Liver (tissue), 9 donors: ENCODE data around the gene BDH1. TPM values are rescaled to one million over a fixed set of nuclear protein-coding genes. Genes with fewer than 3 reads are reported as not detected.
"Not testable (repeated sequence)": the region's sequence is repeated elsewhere in the genome, so short reads cannot be mapped to it uniquely, and the experiment has no call there.

Experiments used
- DNase-seq: peaks from one replicate; pipeline ENCODE4 v3.0.0-alpha.2; 2017; ENCODE audit warnings: low spot score
- H3K27ac ChIP-seq, 2 donors: one replicate each; pipeline ENCODE4 v1.7.0; 2013; ENCODE audit warnings: inconsistent platforms in 2 of 2, low read length in 2 of 2, control low read depth in 1 of 2, low read depth in 1 of 2, mild to moderate bottlenecking in 1 of 2
- H3K27me3 ChIP-seq, 4 donors: one replicate each; pipeline versions ENCODE4 v1.6.1 to v1.7.0; 2013; ENCODE audit warnings: low read length in 3 of 4, inconsistent platforms in 1 of 4, mild to moderate bottlenecking in 1 of 4, moderate library complexity in 1 of 4; ENCODE audit not compliant: control insufficient read depth in 4 of 4, insufficient read depth in 4 of 4
- H3K36me3 ChIP-seq, 4 donors: one replicate each; pipeline versions ENCODE4 v1.6.1 to v1.7.0; 2013; ENCODE audit warnings: low read length in 3 of 4, mild to moderate bottlenecking in 3 of 4, low read depth in 1 of 4, moderate library complexity in 1 of 4; ENCODE audit not compliant: control insufficient read depth in 4 of 4, insufficient read depth in 3 of 4
- H3K4me1 ChIP-seq, 4 donors: one replicate each; pipeline versions ENCODE4 v1.6.1 to v1.7.0; 2013; ENCODE audit warnings: low read length in 3 of 4, mild to moderate bottlenecking in 3 of 4, moderate library complexity in 1 of 4; ENCODE audit not compliant: control insufficient read depth in 4 of 4, insufficient read depth in 4 of 4
- H3K4me3 ChIP-seq, 3 donors: one replicate each; pipeline versions ENCODE4 v1.6.1 to v1.7.0; 2013; ENCODE audit warnings: low read length in 3 of 3, control low read depth in 1 of 3, low read depth in 1 of 3, mild to moderate bottlenecking in 1 of 3
- H3K9ac ChIP-seq, 2 donors: one replicate each; pipeline ENCODE4 v1.7.0; 2013; ENCODE audit warnings: low read length in 2 of 2, mild to moderate bottlenecking in 2 of 2, moderate library complexity in 2 of 2, control low read depth in 1 of 2, low read depth in 1 of 2
- H3K9me3 ChIP-seq, 4 donors: one replicate each; pipeline versions ENCODE4 v1.6.1 to v1.7.0; 2013; ENCODE audit warnings: low read length in 3 of 4; ENCODE audit not compliant: control insufficient read depth in 4 of 4
- EGR1 ChIP-seq, 2 donors: IDR thresholded peaks; 2 replicates each; pipeline ENCODE4 v1.6.1; 2016 to 2018; ENCODE audit warnings: antibody characterized with exemption in 2 of 2, low read depth in 2 of 2
- FOXA1 ChIP-seq: IDR thresholded peaks from 2 replicates; pipeline ENCODE4 v1.6.1; 2016; ENCODE audit warnings: antibody characterized with exemption
- FOXA2 ChIP-seq: IDR thresholded peaks from 2 replicates; pipeline ENCODE4 v1.6.1; 2016; ENCODE audit warnings: antibody characterized with exemption
- GABPA ChIP-seq, 2 donors: IDR thresholded peaks in 1 of 2; conservative IDR thresholded peaks in 1 of 2; 2 replicates each; pipeline ENCODE4 v1.6.1; 2016; ENCODE audit warnings: antibody characterized with exemption in 2 of 2, mild to moderate bottlenecking in 1 of 2, moderate library complexity in 1 of 2
- HNF4A ChIP-seq, 2 donors: conservative IDR thresholded peaks; 2 replicates each; pipeline ENCODE4 v1.6.1; 2016; ENCODE audit warnings: antibody characterized with exemption in 2 of 2, mild to moderate bottlenecking in 2 of 2
- HNF4G ChIP-seq: IDR thresholded peaks from 2 replicates; pipeline ENCODE4 v1.6.1; 2016; ENCODE audit warnings: antibody characterized with exemption
- JUND ChIP-seq, 2 donors: IDR thresholded peaks; 2 replicates each; pipeline ENCODE4 v1.6.1; 2016; ENCODE audit warnings: antibody characterized with exemption in 2 of 2
- NR2F2 ChIP-seq: IDR thresholded peaks from 2 replicates; pipeline ENCODE4 v1.6.1; 2016; ENCODE audit warnings: antibody characterized with exemption
- RAD21 ChIP-seq, 2 donors: IDR thresholded peaks; 2 replicates each; pipeline ENCODE4 v1.6.1; 2016; ENCODE audit warnings: antibody characterized with exemption in 2 of 2, mild to moderate bottlenecking in 2 of 2
- RXRA ChIP-seq, 2 donors: IDR thresholded peaks; 2 replicates each; pipeline ENCODE4 v1.6.1; 2017 to 2018; ENCODE audit warnings: antibody characterized with exemption in 2 of 2, mild to moderate bottlenecking in 1 of 2
- SP1 ChIP-seq: IDR thresholded peaks from 2 replicates; pipeline ENCODE4 v1.6.1; 2018; ENCODE audit warnings: antibody characterized with exemption, mild to moderate bottlenecking
- TAF1 ChIP-seq: conservative IDR thresholded peaks from 2 replicates; pipeline ENCODE4 v1.6.1; 2016; ENCODE audit warnings: antibody characterized with exemption, mild to moderate bottlenecking
- YY1 ChIP-seq: IDR thresholded peaks from 2 replicates; pipeline ENCODE4 v1.6.1; 2016; ENCODE audit warnings: antibody characterized with exemption, mild to moderate bottlenecking
- WGBS: extraction: QIAGEN DNeasy Blood & Tissue Kit; methylation state at CpG from one replicate; pipeline ENCODE4 v1.1.7; 2013; 5-methylcytosine and 5-hydroxymethylcytosine counted together
- polyA plus RNA-seq, 2 donors: library from polyadenylated mRNA; stranded (reverse) in 1 of 2; unstranded in 1 of 2; fragments of 200-250 nt in 1 of 2; fragments of >200 nt in 1 of 2; fragmentation: Nextera tagmentation in 1 of 2; extraction: Ambion mirVana in 1 of 2; gene quantifications; one replicate each; pipeline versions ENCODE4 v1.2.1 to v1.2.3, GENCODE V29; 2013 to 2015
- total RNA-seq, 2 donors: library from RNA; depleted of rRNA; stranded (reverse); fragments of >200 nt; gene quantifications; one replicate each; pipeline ENCODE4 v1.2.3, GENCODE V29; 2014
- TF ChIP-seq, protein P1 (sequence below): IDR thresholded peaks from 2 replicates; pipeline ENCODE4 v1.6.1; 2016; ENCODE audit warnings: antibody characterized with exemption
- TF ChIP-seq, protein P2 (sequence below): IDR thresholded peaks from 2 replicates; pipeline ENCODE4 v1.6.1; 2016; ENCODE audit warnings: antibody characterized with exemption
- TF ChIP-seq, protein P3 (sequence below): IDR thresholded peaks from 2 replicates; pipeline ENCODE4 v1.6.1; 2016; ENCODE audit warnings: antibody characterized with exemption, mild to moderate bottlenecking
- TF ChIP-seq, protein P4 (sequence below): IDR thresholded peaks from 2 replicates; pipeline ENCODE4 v1.6.1; 2016; ENCODE audit warnings: antibody characterized with exemption
- TF ChIP-seq, protein P5 (sequence below): fragments of 150-350 bp; IDR thresholded peaks from 2 replicates; pipeline ENCODE4 v1.5.1; 2017; ENCODE audit warnings: improper control_type of control experiment, low read depth, low read length; ENCODE audit not compliant: missing input control
- donor health status: healthy.
- donor health status: healthy.
- donor health status: healthy.
- donor health status: healthy.
- donor health status: healthy.

BDH1 gene
- total and polyA plus RNA-seq, 4 donors, result 49.4 to 268 (median 177) TPM

DNA sequence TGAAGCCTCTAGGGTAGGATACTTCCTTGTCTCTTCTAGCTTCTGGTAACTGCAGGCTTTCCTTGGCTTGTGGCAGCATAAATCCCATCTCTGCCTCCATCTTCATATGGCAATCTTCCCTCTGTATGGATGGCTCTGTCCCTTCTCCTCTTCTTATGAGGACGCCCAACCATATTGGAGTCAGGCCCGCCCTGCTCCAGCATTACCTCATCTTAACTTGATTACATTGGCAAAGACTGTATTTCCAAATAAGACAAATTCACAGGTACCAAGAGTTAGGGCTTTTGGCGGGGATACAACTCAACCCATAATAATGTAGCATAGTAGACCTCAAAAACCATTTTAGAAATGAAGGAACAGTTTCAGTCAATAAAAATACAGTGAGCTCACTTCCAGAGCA is 75.4 kb downstream of the BDH1 start:
- no peaks in the 10 kb centered on the region for H3K27me3 ChIP-seq
- H3K4me1 ChIP-seq, result peaks cover 5 to 22% (median 13%) of the 10 kb centered on the region in 4 donors
- no peak for DNase-seq
- no peak overlapping the region for H3K9ac ChIP-seq
- no peak overlapping the region for H3K27ac ChIP-seq
- TF ChIP-seq GABPA (IDR thresholded peaks at IDR 0.05 in 1 of 2, conservative IDR thresholded peaks at IDR 0.05 in 1 of 2) (no peak), RXRA (IDR thresholded peaks at IDR 0.05) (peak in 1 of 2 donors; percentile 10), HNF4A (conservative IDR thresholded peaks at IDR 0.05) (peak in 1 of 2 donors; percentile 21), FOXA1 (no peak)
- no peaks in the 10 kb centered on the region for H3K36me3 ChIP-seq
- no peak overlapping the region for H3K4me3 ChIP-seq
- no peaks in the 10 kb centered on the region for H3K9me3 ChIP-seq
- 46% methylated on average over 3 of the region's 3 CpGs for WGBS

DNA sequence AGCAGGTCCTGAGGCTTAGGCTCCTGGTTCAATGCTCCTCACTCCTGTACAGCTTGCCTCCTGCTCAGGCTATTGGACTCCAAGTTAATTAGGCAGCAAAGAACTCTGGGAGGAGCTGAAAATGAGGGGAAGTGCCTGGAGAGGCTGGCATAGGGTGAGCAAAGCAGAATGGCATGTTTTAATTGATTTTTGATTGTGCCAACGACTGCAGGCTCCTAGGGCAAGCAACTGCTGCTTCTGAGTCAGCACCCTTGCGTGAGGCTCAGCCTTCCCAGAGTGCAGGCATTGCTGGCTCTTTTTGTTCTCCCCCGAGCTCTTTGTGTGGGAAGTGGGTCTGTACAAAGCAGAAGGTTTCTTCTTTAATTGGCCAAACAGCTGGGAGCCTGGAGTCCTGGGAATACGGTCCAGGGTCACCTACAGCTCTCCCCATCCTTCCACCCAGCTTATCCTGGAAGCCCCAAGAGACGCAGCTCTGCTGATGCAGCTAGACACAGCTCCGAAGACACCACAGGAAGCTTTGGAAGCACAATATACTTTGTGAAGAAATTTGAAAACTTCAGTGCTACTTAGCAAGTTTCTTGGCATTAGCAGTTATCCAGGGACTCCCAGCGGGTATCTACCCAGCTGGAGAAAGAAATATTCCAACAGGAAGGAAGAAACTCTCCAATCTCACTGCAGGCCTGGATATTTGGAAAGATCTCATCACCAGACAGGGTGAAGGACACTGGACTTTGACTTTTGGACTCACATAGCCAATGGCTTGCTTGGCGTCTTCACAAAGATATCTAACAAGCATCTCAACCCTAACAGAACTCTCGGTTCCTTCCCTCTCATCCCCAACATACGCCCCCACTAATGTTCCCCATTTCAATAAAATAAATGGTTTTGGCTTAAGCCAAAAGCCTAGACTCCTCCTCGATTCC is 76.8 kb downstream of the BDH1 start:
- Histone ChIP-seq H3K27me3 (no peaks in the 10 kb centered on the region), H3K4me3 (no peak overlapping the region), H3K9me3 (no peaks in the 10 kb centered on the region), H3K27ac (no peak overlapping the region), H3K36me3 (no peaks in the 10 kb centered on the region), H3K4me1 (peaks cover 5 to 22% (median 13%) of the 10 kb centered on the region in 4 donors), H3K9ac (no peak overlapping the region)
- no peak for DNase-seq
- TF ChIP-seq HNF4A (conservative IDR thresholded peaks at IDR 0.05) (peak; percentile 69 to 84), FOXA2 (peak; percentile 8), JUND (IDR thresholded peaks at IDR 0.05) (peak in 1 of 2 donors; percentile 78), SP1 (peak; percentile 25), YY1 (peak; percentile 62), EGR1 (IDR thresholded peaks at IDR 0.05; ENCODE audit: low read depth in 2 of 2) (no peak), FOXA1 (no peak), RXRA (IDR thresholded peaks at IDR 0.05) (peak; percentile 32 to 55), GABPA (IDR thresholded peaks at IDR 0.05 in 1 of 2, conservative IDR thresholded peaks at IDR 0.05 in 1 of 2) (no peak), HNF4G (peak; percentile 55), TAF1 (no peak), NR2F2 (no peak), RAD21 (IDR thresholded peaks at IDR 0.05) (peak in 1 of 2 donors; percentile 11)
- TF ChIP-seq, protein P1, sequence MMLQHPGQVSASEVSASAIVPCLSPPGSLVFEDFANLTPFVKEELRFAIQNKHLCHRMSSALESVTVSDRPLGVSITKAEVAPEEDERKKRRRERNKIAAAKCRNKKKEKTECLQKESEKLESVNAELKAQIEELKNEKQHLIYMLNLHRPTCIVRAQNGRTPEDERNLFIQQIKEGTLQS, result no peak
- TF ChIP-seq, protein P2, sequence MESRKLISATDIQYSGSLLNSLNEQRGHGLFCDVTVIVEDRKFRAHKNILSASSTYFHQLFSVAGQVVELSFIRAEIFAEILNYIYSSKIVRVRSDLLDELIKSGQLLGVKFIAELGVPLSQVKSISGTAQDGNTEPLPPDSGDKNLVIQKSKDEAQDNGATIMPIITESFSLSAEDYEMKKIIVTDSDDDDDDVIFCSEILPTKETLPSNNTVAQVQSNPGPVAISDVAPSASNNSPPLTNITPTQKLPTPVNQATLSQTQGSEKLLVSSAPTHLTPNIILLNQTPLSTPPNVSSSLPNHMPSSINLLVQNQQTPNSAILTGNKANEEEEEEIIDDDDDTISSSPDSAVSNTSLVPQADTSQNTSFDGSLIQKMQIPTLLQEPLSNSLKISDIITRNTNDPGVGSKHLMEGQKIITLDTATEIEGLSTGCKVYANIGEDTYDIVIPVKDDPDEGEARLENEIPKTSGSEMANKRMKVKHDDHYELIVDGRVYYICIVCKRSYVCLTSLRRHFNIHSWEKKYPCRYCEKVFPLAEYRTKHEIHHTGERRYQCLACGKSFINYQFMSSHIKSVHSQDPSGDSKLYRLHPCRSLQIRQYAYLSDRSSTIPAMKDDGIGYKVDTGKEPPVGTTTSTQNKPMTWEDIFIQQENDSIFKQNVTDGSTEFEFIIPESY, result no peak
- TF ChIP-seq, protein P3, sequence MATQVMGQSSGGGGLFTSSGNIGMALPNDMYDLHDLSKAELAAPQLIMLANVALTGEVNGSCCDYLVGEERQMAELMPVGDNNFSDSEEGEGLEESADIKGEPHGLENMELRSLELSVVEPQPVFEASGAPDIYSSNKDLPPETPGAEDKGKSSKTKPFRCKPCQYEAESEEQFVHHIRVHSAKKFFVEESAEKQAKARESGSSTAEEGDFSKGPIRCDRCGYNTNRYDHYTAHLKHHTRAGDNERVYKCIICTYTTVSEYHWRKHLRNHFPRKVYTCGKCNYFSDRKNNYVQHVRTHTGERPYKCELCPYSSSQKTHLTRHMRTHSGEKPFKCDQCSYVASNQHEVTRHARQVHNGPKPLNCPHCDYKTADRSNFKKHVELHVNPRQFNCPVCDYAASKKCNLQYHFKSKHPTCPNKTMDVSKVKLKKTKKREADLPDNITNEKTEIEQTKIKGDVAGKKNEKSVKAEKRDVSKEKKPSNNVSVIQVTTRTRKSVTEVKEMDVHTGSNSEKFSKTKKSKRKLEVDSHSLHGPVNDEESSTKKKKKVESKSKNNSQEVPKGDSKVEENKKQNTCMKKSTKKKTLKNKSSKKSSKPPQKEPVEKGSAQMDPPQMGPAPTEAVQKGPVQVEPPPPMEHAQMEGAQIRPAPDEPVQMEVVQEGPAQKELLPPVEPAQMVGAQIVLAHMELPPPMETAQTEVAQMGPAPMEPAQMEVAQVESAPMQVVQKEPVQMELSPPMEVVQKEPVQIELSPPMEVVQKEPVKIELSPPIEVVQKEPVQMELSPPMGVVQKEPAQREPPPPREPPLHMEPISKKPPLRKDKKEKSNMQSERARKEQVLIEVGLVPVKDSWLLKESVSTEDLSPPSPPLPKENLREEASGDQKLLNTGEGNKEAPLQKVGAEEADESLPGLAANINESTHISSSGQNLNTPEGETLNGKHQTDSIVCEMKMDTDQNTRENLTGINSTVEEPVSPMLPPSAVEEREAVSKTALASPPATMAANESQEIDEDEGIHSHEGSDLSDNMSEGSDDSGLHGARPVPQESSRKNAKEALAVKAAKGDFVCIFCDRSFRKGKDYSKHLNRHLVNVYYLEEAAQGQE, result no peak
- TF ChIP-seq, protein P4, sequence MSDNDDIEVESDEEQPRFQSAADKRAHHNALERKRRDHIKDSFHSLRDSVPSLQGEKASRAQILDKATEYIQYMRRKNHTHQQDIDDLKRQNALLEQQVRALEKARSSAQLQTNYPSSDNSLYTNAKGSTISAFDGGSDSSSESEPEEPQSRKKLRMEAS, result peak; percentile 30
- TF ChIP-seq, protein P5, sequence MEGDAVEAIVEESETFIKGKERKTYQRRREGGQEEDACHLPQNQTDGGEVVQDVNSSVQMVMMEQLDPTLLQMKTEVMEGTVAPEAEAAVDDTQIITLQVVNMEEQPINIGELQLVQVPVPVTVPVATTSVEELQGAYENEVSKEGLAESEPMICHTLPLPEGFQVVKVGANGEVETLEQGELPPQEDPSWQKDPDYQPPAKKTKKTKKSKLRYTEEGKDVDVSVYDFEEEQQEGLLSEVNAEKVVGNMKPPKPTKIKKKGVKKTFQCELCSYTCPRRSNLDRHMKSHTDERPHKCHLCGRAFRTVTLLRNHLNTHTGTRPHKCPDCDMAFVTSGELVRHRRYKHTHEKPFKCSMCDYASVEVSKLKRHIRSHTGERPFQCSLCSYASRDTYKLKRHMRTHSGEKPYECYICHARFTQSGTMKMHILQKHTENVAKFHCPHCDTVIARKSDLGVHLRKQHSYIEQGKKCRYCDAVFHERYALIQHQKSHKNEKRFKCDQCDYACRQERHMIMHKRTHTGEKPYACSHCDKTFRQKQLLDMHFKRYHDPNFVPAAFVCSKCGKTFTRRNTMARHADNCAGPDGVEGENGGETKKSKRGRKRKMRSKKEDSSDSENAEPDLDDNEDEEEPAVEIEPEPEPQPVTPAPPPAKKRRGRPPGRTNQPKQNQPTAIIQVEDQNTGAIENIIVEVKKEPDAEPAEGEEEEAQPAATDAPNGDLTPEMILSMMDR, result no peak
- 67% methylated on average over 11 of the region's 11 CpGs for WGBS

DNA sequence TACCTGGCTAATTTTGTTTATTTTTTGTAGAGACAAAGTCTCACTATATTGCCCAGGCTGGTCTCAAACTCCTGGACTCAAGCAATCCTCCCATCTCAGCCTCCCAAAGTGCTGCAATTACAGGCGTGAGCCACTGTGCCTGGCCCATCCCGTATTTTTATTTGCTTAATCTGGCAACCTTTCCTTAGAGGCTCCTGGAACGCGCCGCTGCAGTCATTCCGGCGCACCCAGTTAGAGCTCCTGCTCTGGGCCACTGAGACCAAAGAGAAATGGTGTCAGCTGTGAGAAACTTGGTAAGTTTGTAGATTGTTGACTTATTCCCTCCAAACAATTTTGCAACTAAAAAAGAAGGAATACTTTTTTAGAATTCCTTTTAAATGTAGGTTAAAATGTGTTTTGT is 78.0 kb downstream of the BDH1 start:
- not testable (repeated sequence) for H3K36me3 ChIP-seq, H3K27me3 ChIP-seq, H3K9me3 ChIP-seq, H3K27ac ChIP-seq, DNase-seq, H3K4me3 ChIP-seq, H3K9ac ChIP-seq
- 85% methylated on average over 7 of the region's 7 CpGs for whole genome bisulfite sequencing
- H3K4me1 ChIP-seq, result peaks cover 5 to 26% (median 14%) of the 10 kb centered on the region in 4 donors
